ENCODE data around the gene GPR37.

GPR37 gene

GRCh38 chr7:124765401-124766352 is at the start of gene GPR37:
GPR37 (minus strand) TSS chr7:124765792; CDS start chr7:124764976, 816 bp downstream.
- DNase-seq: peak; percentile 66

- DNase-seq: no peak
These were observed 48.6 kb upstream of the GPR37 start for GRCh38 chr7:124813994-124814798.

- DNase-seq: no peak
These were observed 47.2 kb upstream of the GPR37 start for GRCh38 chr7:124812764-124813163.

- DNase-seq: no peak
These were observed 45.7 kb upstream of the GPR37 start for GRCh38 chr7:124811341-124811740.

GRCh38 chr7:124810605-124811004 is 45.0 kb upstream of the GPR37 start:
- no peak for DNase-seq

GRCh38 chr7:124808206-124808605 is 42.6 kb upstream of the GPR37 start:
- no peak for DNase-seq

GRCh38 chr7:124801330-124801895 is 35.8 kb upstream of the GPR37 start:
- DNase-seq: no peak

GRCh38 chr7:124800386-124800785 is 34.8 kb upstream of the GPR37 start:
- DNase-seq: no peak

- no peak for DNase-seq
These were observed 33.9 kb upstream of the GPR37 start for GRCh38 chr7:124799448-124799847.

GRCh38 chr7:124796771-124797170 is 31.2 kb upstream of the GPR37 start:
- DNase-seq: no peak

GRCh38 chr7:124792696-124793095 is 27.1 kb upstream of the GPR37 start:
- no peak for DNase-seq

- DNase-seq: no peak
These were observed 26.4 kb upstream of the GPR37 start for GRCh38 chr7:124792002-124792401.

- no peak for DNase-seq
These were observed 25.8 kb upstream of the GPR37 start for GRCh38 chr7:124791426-124791825.

- DNase-seq: no peak
These were observed 25.1 kb upstream of the GPR37 start for GRCh38 chr7:124790645-124791044.

GRCh38 chr7:124785994-124786393 is 20.4 kb upstream of the GPR37 start:
- DNase-seq: no peak

GRCh38 chr7:124784879-124785818 is 19.6 kb upstream of the GPR37 start:
- DNase-seq: peak; percentile 53

- DNase-seq: no peak
These were observed 17.7 kb upstream of the GPR37 start for GRCh38 chr7:124783271-124783670.

GRCh38 chr7:124781907-124782734 is 16.5 kb upstream of the GPR37 start:
- no peak for DNase-seq

GRCh38 chr7:124781418-124781817 is 15.8 kb upstream of the GPR37 start:
- no peak for DNase-seq

- DNase-seq: no peak
These were observed 15.0 kb upstream of the GPR37 start for GRCh38 chr7:124780608-124781007.

- DNase-seq: no peak
These were observed 14.5 kb upstream of the GPR37 start for GRCh38 chr7:124780056-124780455.

Data from right hindlimb (tissue), 1 donor.